Measurements from ENCODE around the gene MYO1D. TPM values are rescaled to one million over a fixed set of nuclear protein-coding genes. Genes with fewer than 3 reads are reported as not detected.

Gene MYO1D
- total RNA-seq, 1 experiment from 2014 or later = 35.7 TPM

- H3K9ac ChIP-seq (ENCODE audit: low read length) = no peak overlapping the region
- no peaks in the 10 kb centered on the region for H3K79me2 ChIP-seq (ENCODE audit: insufficient read depth, low read length)
- H3K4me2 ChIP-seq (ENCODE audit: low read length) = no peak overlapping the region
- TF ChIP-seq, protein P1, sequence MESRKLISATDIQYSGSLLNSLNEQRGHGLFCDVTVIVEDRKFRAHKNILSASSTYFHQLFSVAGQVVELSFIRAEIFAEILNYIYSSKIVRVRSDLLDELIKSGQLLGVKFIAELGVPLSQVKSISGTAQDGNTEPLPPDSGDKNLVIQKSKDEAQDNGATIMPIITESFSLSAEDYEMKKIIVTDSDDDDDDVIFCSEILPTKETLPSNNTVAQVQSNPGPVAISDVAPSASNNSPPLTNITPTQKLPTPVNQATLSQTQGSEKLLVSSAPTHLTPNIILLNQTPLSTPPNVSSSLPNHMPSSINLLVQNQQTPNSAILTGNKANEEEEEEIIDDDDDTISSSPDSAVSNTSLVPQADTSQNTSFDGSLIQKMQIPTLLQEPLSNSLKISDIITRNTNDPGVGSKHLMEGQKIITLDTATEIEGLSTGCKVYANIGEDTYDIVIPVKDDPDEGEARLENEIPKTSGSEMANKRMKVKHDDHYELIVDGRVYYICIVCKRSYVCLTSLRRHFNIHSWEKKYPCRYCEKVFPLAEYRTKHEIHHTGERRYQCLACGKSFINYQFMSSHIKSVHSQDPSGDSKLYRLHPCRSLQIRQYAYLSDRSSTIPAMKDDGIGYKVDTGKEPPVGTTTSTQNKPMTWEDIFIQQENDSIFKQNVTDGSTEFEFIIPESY (IDR thresholded peaks at IDR 0.05; ENCODE audit: extremely low read depth, insufficient replicate concordance, low read length) = no peak
- TF ChIP-seq EGR1 (IDR thresholded peaks at IDR 0.05; ENCODE audit: low read depth) = no peak
- TF ChIP-seq ELF1 (IDR thresholded peaks at IDR 0.05; ENCODE audit: borderline replicate concordance, low read depth) = no peak
- TF ChIP-seq ATF3 (IDR thresholded peaks at IDR 0.05) = no peak
- TF ChIP-seq, protein P2, sequence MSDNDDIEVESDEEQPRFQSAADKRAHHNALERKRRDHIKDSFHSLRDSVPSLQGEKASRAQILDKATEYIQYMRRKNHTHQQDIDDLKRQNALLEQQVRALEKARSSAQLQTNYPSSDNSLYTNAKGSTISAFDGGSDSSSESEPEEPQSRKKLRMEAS (IDR thresholded peaks at IDR 0.05) = no peak
- TF ChIP-seq ZFX (IDR thresholded peaks at IDR 0.05) = no peak
- no peak for TF ChIP-seq JUND (IDR thresholded peaks at IDR 0.05)
- TF ChIP-seq, protein P3, sequence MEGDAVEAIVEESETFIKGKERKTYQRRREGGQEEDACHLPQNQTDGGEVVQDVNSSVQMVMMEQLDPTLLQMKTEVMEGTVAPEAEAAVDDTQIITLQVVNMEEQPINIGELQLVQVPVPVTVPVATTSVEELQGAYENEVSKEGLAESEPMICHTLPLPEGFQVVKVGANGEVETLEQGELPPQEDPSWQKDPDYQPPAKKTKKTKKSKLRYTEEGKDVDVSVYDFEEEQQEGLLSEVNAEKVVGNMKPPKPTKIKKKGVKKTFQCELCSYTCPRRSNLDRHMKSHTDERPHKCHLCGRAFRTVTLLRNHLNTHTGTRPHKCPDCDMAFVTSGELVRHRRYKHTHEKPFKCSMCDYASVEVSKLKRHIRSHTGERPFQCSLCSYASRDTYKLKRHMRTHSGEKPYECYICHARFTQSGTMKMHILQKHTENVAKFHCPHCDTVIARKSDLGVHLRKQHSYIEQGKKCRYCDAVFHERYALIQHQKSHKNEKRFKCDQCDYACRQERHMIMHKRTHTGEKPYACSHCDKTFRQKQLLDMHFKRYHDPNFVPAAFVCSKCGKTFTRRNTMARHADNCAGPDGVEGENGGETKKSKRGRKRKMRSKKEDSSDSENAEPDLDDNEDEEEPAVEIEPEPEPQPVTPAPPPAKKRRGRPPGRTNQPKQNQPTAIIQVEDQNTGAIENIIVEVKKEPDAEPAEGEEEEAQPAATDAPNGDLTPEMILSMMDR (IDR thresholded peaks at IDR 0.05 in 2 of 3, conservative IDR thresholded peaks at IDR 0.05 in 1 of 3; ENCODE audit: borderline replicate concordance in 1 of 3, insufficient read depth in 1 of 3, low read depth in 2 of 3, low read length in 2 of 3) = no peak
- no peak for TF ChIP-seq TCF7L2 (IDR thresholded peaks at IDR 0.05; ENCODE audit: borderline replicate concordance, extremely low read depth, insufficient read depth, insufficient read length)
- TF ChIP-seq ZNF274 (IDR thresholded peaks at IDR 0.05; ENCODE audit: low read depth, low read length) = no peak
- no peak for TF ChIP-seq CEBPB (IDR thresholded peaks at IDR 0.05; ENCODE audit: low read depth)
- TF ChIP-seq, protein P4, sequence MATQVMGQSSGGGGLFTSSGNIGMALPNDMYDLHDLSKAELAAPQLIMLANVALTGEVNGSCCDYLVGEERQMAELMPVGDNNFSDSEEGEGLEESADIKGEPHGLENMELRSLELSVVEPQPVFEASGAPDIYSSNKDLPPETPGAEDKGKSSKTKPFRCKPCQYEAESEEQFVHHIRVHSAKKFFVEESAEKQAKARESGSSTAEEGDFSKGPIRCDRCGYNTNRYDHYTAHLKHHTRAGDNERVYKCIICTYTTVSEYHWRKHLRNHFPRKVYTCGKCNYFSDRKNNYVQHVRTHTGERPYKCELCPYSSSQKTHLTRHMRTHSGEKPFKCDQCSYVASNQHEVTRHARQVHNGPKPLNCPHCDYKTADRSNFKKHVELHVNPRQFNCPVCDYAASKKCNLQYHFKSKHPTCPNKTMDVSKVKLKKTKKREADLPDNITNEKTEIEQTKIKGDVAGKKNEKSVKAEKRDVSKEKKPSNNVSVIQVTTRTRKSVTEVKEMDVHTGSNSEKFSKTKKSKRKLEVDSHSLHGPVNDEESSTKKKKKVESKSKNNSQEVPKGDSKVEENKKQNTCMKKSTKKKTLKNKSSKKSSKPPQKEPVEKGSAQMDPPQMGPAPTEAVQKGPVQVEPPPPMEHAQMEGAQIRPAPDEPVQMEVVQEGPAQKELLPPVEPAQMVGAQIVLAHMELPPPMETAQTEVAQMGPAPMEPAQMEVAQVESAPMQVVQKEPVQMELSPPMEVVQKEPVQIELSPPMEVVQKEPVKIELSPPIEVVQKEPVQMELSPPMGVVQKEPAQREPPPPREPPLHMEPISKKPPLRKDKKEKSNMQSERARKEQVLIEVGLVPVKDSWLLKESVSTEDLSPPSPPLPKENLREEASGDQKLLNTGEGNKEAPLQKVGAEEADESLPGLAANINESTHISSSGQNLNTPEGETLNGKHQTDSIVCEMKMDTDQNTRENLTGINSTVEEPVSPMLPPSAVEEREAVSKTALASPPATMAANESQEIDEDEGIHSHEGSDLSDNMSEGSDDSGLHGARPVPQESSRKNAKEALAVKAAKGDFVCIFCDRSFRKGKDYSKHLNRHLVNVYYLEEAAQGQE (IDR thresholded peaks at IDR 0.05; ENCODE audit: low read depth) = no peak
- no peak for TF ChIP-seq SP1 (IDR thresholded peaks at IDR 0.05; ENCODE audit: low read depth)
- no peaks in the 10 kb centered on the region for H3K36me3 ChIP-seq (ENCODE audit: control insufficient read depth in 1 of 2, insufficient read depth in 2 of 2, low read length in 2 of 2)
- no peak overlapping the region for H3K27ac ChIP-seq (ENCODE audit: low read depth, low read length)
- CTCF ChIA-PET = interaction anchor here (0.6 kb wide), 1 partner anchor 99 kb away, joined by 3 read pairs; no protein-coding TSS in a partner anchor
- H3K9me2 ChIP-seq (ENCODE audit: insufficient read depth) = no peaks in the 10 kb centered on the region
- intact Hi-C loops (cut with micrococcal nuclease) = no loop called here
- ATAC-seq (no peak), DNase-seq (ENCODE audit: low read depth, low spot score) (no peak)
- H3K27me3 ChIP-seq (ENCODE audit: insufficient read depth, low read length) = peaks cover 7% of the 10 kb centered on the region; the same call in 1 of the 2 replicates
- no peak overlapping the region for H2AFZ ChIP-seq (ENCODE audit: low read depth, low read length, poor library complexity, severe bottlenecking)
- H3K4me1 ChIP-seq (ENCODE audit: control insufficient read depth in 1 of 2, insufficient read depth in 2 of 2, low read length in 2 of 2) = peaks cover 4 to 6% of the 10 kb centered on the region in 2 experiments; a peak in 1 of 4 replicates
- no peaks in the 10 kb centered on the region for H3K9me3 ChIP-seq (ENCODE audit: control insufficient read depth in 1 of 2, insufficient read depth in 1 of 2, low read depth in 1 of 2, low read length in 2 of 2)
- RAD21 ChIA-PET (ENCODE audit: low non-redundant PET in 1 of 2, low total read pairs in 2 of 2, uncharacterized antibody in 2 of 2, unreplicated experiment in 2 of 2) = no interaction called here
- BruUV-seq (replicated peaks) = no TSS peak
- POLR2A ChIA-PET = no interaction called here
- H4K20me1 ChIP-seq (ENCODE audit: insufficient read depth) = no peaks in the 10 kb centered on the region
- no peak overlapping the region for H3K4me3 ChIP-seq (replicated peaks in 1 of 2; ENCODE audit: low read depth in 1 of 2, low read length in 2 of 2)
Observed at GRCh38 chr17:32882029-32882428, 5.1 kb upstream of the MYO1D start.

All from HCT116 (cell line).